Pancreas (tissue), 10 donors: ENCODE results near the gene DUOXA1. TPM values are rescaled to one million over a fixed set of nuclear protein-coding genes. Genes with fewer than 3 reads are reported as not detected.

Source experiments
- ATAC-seq, 4 donors: fragments of 200-7000 bp; cut with Tn5 transposase; one replicate each; pipeline versions ENCODE4 v1.8.0 to v1.9.1; 2020; ENCODE audit warnings: mild to moderate bottlenecking in 4 of 4, moderate library complexity in 4 of 4
- DNase-seq, 6 donors: peaks; one replicate each; pipeline ENCODE4 v3.0.0-alpha.2; 2020
- FAIRE-seq: peaks from 2 replicates; lab custom pipeline; 2012; peaks lifted over from hg19 to GRCh38; lab: Jason Lieb, UNC
- H3K27ac ChIP-seq, 4 donors: fragments of 200-600 bp; sonication (generic); 1 replicate in 3 of 4; 2 replicates in 1 of 4; pipeline versions ENCODE4 v1.5.0 to v1.8.0; 2020
- H3K27me3 ChIP-seq, 4 donors: fragments of 200-600 bp; one replicate each; pipeline ENCODE4 v1.8.0; 2021
- H3K36me3 ChIP-seq, 3 donors: fragments of 200-600 bp; sonication (generic) in 1 of 3; one replicate each; pipeline versions ENCODE4 v1.5.0 to v1.8.0; 2020 to 2021
- H3K4me1 ChIP-seq, 3 donors: fragments of 200-600 bp; one replicate each; pipeline ENCODE4 v1.8.0; 2021
- H3K4me3 ChIP-seq, 4 donors: fragments of 200-600 bp; sonication (generic) in 2 of 4; one replicate each; pipeline versions ENCODE4 v1.5.0 to v1.8.0; 2020 to 2021
- H3K9me3 ChIP-seq, 4 donors: fragments of 200-600 bp; one replicate each; pipeline ENCODE4 v1.8.0; 2021
- WGBS, 2 donors: extraction: QIAGEN DNeasy Blood & Tissue Kit; methylation state at CpG; one replicate each; pipeline ENCODE4 v1.1.7; 2013; 5-methylcytosine and 5-hydroxymethylcytosine counted together
- intact Hi-C, 3 donors: fragments of 100-400 bp; cut with DNase I; formaldehyde crosslinking; loops; one replicate each; pipeline versions ENCODE4 v1.11.1 to v1.14.2; 2022
- polyA plus RNA-seq, 2 donors: library from polyadenylated mRNA; stranded (reverse); fragments of 200-250 nt; gene quantifications; one replicate each; pipeline ENCODE4 v1.2.3, GENCODE V29; 2013
- total RNA-seq, 6 donors: library from RNA; stranded (reverse); fragmentation: NEBNext Ultra II Directional in 4 of 6; extraction: Animal tissue kit (Norgen Biotek cat#: 25700) in 4 of 6; gene quantifications; one replicate each; pipeline versions ENCODE4 v1.2.1 to v1.2.4, GENCODE V29; 2021 to 2023
- TF ChIP-seq, protein P1 (sequence below), 4 donors: fragments of 200-600 bp; sonication (generic) in 3 of 4; IDR thresholded peaks; one replicate each; pipeline versions ENCODE4 v1.5.0 to v1.8.0; 2021; ENCODE audit warnings: antibody characterized with exemption in 4 of 4
- donor health status: healthy with polysubstance abuse.
- donor health status: DM: no; HTN: no; CAD: no; lungs with moderate emphysema.
- donor health status: DM: no; HTN: no; CAD: no.
- donor health status: control.
- donor health status: control.
- donor health status: Bipolar disorder and iron deficiency.
- donor health status: DM: yes; HTN: yes; CAD: no.
- donor health status: DM: no; HTN: no; CAD: no.
- donor health status: DM: no; HTN: no; CAD: no.
- donor health status: DM: yes; HTN: yes; CAD: no.

DUOXA1 gene
- total and polyA plus RNA-seq, 8 donors: 0.11 to 0.22 (median 0.17) TPM; not detected in 3

DNA sequence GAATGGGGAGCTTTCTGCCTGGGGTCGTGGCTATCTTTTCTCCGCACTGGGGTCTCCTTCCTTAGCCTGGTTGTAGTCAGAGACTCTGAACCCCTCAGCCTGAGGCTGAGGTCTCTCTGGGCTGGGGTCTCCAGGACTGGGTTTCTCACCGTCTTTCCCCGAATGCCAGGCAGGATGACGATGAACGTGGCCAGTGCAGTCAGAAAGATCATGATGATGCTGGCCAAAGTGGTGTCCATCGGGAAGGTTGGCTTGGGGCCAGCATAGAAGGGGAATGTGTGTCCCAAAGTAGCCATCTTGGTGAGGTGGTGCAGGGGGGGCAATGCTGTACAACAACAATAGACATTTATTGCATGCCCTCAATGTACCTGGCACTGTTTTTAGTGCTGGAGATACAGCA is 7.0 kb downstream of the DUOXA1 start:
- ATAC-seq: no peak
- DNase-seq: peak in 1 of 6 donors; percentile 33
- WGBS, 2 donors: 71 to 87% methylated on average over 7 of the region's 7 CpGs
- no peak overlapping the region for H3K27ac ChIP-seq
- H3K27me3 ChIP-seq: peaks cover 0 to 5% (median under 1%) of the 10 kb centered on the region in 4 donors
- H3K4me3 ChIP-seq: no peak overlapping the region
- H3K9me3 ChIP-seq: no peaks in the 10 kb centered on the region
- H3K4me1 ChIP-seq: no peaks in the 10 kb centered on the region
- intact Hi-C loops: no loop called here
- FAIRE-seq: no peak
- no peaks in the 10 kb centered on the region for H3K36me3 ChIP-seq
- TF ChIP-seq, protein P1, sequence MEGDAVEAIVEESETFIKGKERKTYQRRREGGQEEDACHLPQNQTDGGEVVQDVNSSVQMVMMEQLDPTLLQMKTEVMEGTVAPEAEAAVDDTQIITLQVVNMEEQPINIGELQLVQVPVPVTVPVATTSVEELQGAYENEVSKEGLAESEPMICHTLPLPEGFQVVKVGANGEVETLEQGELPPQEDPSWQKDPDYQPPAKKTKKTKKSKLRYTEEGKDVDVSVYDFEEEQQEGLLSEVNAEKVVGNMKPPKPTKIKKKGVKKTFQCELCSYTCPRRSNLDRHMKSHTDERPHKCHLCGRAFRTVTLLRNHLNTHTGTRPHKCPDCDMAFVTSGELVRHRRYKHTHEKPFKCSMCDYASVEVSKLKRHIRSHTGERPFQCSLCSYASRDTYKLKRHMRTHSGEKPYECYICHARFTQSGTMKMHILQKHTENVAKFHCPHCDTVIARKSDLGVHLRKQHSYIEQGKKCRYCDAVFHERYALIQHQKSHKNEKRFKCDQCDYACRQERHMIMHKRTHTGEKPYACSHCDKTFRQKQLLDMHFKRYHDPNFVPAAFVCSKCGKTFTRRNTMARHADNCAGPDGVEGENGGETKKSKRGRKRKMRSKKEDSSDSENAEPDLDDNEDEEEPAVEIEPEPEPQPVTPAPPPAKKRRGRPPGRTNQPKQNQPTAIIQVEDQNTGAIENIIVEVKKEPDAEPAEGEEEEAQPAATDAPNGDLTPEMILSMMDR (IDR thresholded peaks at IDR 0.05): no peak

DNA sequence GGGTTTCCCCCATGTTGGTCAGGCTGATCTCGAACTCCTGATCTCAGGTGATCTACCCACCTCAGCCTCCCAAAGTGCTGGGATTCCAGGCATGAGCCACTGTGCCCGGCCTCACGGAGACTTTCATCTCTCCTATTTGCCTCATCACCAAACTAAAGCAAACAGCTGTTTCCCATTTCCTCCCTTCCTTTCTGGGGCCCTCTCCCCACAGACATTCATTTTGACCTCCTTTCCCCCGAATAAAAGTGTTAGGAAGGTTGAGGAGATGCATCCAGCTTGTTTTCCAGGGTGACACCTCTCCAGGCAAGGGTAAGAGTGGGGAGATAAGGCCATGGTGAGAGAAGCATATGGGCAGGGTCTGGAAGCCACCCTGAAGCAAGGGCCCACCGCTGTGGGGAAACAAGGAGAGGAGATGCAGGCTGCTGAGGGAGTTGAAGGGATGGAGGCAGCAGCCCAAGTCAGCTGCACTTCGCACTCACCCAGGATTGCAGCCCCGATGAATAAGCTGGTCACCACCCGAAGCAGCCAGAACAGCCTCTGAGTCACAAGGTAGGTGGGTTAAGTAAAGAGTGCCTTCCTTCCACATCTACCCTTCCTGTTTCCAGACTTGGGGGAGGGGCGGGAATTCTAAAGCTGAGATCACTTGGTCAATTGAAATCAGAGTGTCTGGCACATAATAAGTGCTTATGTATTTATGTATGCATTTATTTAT is 7.8 kb downstream of the DUOXA1 start:
- Histone ChIP-seq H3K27ac (no peak overlapping the region), H3K4me1 (peaks cover 0 to 3% (median 0%) of the 10 kb centered on the region in 3 donors), H3K9me3 (no peaks in the 10 kb centered on the region), H3K4me3 (no peak overlapping the region), H3K27me3 (peaks cover 0 to 5% (median 2%) of the 10 kb centered on the region in 4 donors), H3K36me3 (no peaks in the 10 kb centered on the region)
- WGBS, 2 donors: 61 to 73% methylated on average over 9 of the region's 9 CpGs
- intact Hi-C loops: no loop called here
- DNase-seq: peak in 1 of 6 donors; percentile 16
- TF ChIP-seq, protein P1 (IDR thresholded peaks at IDR 0.05): no peak
- no peak for ATAC-seq
- no peak for FAIRE-seq

DNA sequence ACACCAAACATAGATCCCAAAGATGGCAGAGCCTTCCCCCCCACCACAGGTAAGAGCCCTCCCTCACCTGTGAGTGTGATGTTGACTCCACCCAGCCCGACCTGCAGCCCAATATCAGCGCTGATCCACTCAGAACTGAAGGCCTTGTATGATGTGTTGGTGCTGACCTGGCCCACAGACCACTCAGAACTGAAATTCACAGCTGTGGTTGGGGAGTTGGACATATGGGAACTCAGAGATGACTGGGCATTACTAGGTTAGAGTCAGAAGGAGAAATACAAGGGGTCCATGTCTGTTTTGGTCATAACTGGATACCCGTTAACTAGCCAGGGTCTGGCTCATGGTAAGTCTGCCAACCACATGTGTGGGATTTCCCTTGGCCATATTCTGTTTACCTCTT is 8.7 kb downstream of the DUOXA1 start:
- intact Hi-C loops: no loop called here
- Histone ChIP-seq H3K36me3 (no peaks in the 10 kb centered on the region), H3K4me3 (no peak overlapping the region), H3K4me1 (peaks cover 0 to 4% (median 0%) of the 10 kb centered on the region in 3 donors), H3K9me3 (no peaks in the 10 kb centered on the region), H3K27ac (no peak overlapping the region), H3K27me3 (peaks cover 0 to 11% (median 4%) of the 10 kb centered on the region in 4 donors)
- no peak for FAIRE-seq
- ATAC-seq: no peak
- TF ChIP-seq, protein P1 (IDR thresholded peaks at IDR 0.05): no peak
- 80 to 89% methylated on average over 3 of the region's 3 CpGs for WGBS, 2 donors
- no peak for DNase-seq

DNA sequence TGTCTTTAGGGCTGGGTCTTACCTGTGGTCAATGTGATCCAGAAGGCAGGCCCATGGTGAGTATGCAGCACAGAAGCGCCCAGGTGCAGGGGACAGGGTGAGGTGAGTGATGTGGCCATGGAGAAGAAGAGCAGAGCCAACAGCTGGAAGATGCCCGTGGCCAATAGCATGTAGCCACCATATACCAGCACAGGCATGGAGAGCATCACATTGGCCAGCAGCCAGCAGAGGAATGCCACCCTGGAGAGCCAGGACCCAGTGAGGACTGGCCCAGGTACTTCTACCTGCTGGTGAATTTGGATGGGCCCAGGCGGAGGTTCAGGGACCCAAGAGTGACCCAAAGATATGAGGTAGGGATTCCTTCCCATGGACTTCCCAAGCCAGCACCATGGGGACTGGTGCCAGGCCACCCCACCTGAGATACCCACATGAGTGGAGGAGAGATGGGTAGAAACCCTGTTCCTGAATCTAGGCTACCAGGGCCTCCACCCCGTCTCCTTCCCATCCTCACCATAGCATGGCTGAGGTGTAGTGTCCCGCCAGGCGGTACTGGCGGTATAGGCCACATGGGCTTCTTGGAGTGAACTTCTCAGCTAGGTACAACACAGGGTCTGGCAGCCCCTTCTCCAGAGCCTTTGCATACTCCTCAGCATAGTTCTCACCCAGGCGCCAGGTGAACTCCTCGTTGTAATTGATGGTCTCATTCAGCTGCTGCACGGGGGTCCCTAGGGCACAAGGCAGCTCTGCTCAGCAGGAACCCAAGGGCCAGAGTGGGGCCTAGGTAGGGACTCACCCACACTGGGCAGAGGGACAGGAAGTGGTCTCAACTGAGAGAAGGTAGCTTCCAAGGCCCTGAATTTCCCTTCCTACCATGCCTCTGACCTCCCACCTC is 9.4 kb downstream of the DUOXA1 start:
- ATAC-seq (no peak), FAIRE-seq (no peak), DNase-seq (peak in 1 of 6 donors; percentile 44)
- no peak overlapping the region for H3K27ac ChIP-seq
- intact Hi-C loops: no loop called here
- H3K36me3 ChIP-seq: no peaks in the 10 kb centered on the region
- H3K4me1 ChIP-seq: peaks cover 0 to 4% (median 0%) of the 10 kb centered on the region in 3 donors
- no peaks in the 10 kb centered on the region for H3K9me3 ChIP-seq
- TF ChIP-seq, protein P1 (IDR thresholded peaks at IDR 0.05): no peak
- H3K4me3 ChIP-seq: no peak overlapping the region
- WGBS, 2 donors: 89 to 90% methylated on average over 10 of the region's 10 CpGs
- peaks cover 0 to 11% (median 4%) of the 10 kb centered on the region in 4 donors for H3K27me3 ChIP-seq
